HepG2 (cell line): Measurements from ENCODE around the gene WDR81.

Experiments used
- EP300 ChIP-seq, 3 experiments: sonication (generic) in 1 of 3; formaldehyde crosslinking in 1 of 3; IDR thresholded peaks; 2 replicates each; pipeline versions ENCODE4 v1.5.1 to v1.6.1; 2011 to 2020; ENCODE audit warnings: low read depth in 2 of 3, low read length in 2 of 3, borderline replicate concordance in 1 of 3, improper control_type of control experiment in 1 of 3, mild to moderate bottlenecking in 1 of 3, missing genetic modification reagents in 1 of 3, moderate library complexity in 1 of 3
- ETV6 ChIP-seq: sonication (generic); formaldehyde crosslinking; conservative IDR thresholded peaks from 2 replicates; pipeline ENCODE4 v1.4.0; 2020; ENCODE audit warnings: missing genetic modification reagents
- SMC3 ChIP-seq: IDR thresholded peaks from 2 replicates; pipeline ENCODE4 v1.6.1; 2011; ENCODE audit warnings: low read length, improper control_type of control experiment
- TF ChIP-seq, protein P1 (sequence below): sonication (generic); formaldehyde crosslinking; IDR thresholded peaks from 2 replicates; pipeline ENCODE4 v1.9.0; 2021; ENCODE audit warnings: missing genetic modification reagents, borderline replicate concordance

DNA sequence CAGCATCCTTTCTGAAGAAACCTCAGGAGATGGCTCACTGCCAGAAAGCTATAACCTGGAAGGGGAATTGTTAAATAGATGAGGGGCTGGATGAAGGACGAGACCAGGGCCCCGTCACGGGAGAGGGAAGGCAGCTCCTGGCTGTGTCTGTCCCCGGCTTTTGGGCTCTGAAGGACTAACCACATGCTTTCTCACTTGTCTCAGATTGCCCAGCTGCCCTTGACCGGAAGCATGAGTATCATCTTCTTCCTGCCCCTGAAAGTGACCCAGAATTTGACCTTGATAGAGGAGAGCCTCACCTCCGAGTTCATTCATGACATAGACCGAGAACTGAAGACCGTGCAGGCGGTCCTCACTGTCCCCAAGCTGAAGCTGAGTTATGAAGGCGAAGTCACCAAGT, 51.8 kb downstream of the WDR81 start:
- TF ChIP-seq SMC3 (no peak), ETV6 (CRISPR knock-in tag) (no peak), EP300 (IDR thresholded peaks at IDR 0.05; ENCODE audit: low read depth in 2 of 2, low read length in 2 of 2) (no peak), EP300 (CRISPR knock-in tag; IDR thresholded peaks at IDR 0.05; ENCODE audit: borderline replicate concordance) (no peak)
- TF ChIP-seq, protein P1, sequence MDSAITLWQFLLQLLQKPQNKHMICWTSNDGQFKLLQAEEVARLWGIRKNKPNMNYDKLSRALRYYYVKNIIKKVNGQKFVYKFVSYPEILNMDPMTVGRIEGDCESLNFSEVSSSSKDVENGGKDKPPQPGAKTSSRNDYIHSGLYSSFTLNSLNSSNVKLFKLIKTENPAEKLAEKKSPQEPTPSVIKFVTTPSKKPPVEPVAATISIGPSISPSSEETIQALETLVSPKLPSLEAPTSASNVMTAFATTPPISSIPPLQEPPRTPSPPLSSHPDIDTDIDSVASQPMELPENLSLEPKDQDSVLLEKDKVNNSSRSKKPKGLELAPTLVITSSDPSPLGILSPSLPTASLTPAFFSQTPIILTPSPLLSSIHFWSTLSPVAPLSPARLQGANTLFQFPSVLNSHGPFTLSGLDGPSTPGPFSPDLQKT (CRISPR knock-in tag), result no peak
